H1 (cell line): Measurements from ENCODE around the gene CYBA. TPM values are rescaled to one million over a fixed set of nuclear protein-coding genes. Genes with fewer than 3 reads are reported as not detected.

Experiments used
- CTCF ChIA-PET: fragments of 300-600 bp; sonication (Branson Sonifier 250); formaldehyde crosslinking; loops from one replicate; lab custom pipeline; 2021; ENCODE audit not compliant: partially characterized antibody; lab: Charles Lee
- POLR2A ChIA-PET: fragments of 300-600 bp; sonication (Branson Sonifier 250); formaldehyde crosslinking; loops from one replicate; lab custom pipeline; 2021; ENCODE audit warnings: inconsistent platforms; ENCODE audit not compliant: partially characterized antibody; lab: Charles Lee
- DNase-seq, 2 experiments: peaks; one replicate each; pipeline versions ENCODE4 v3.0.0 to v3.0.0-alpha.2; 2010 to 2022; ENCODE audit warnings: low spot score in 2 of 2, low read depth in 1 of 2, mixed read lengths in 1 of 2
- FAIRE-seq: peaks from 2 replicates; lab custom pipeline; 2011; peaks lifted over from hg19 to GRCh38; lab: Jason Lieb, UNC
- H2AFZ ChIP-seq: 2 replicates; pipeline ENCODE4 v1.8.1; 2012; ENCODE audit warnings: low read length, inconsistent platforms
- H2AK5ac ChIP-seq: 2 replicates; pipeline ENCODE4 v1.6.1; 2013; ENCODE audit warnings: low read depth, low read length
- H2BK120ac ChIP-seq: replicated peaks from 2 replicates; pipeline ENCODE3; 2013; ENCODE audit warnings: low read depth, low read length, inconsistent platforms
- H2BK12ac ChIP-seq: 2 replicates; pipeline ENCODE4 v1.6.1; 2013; ENCODE audit warnings: low read depth, low read length
- H2BK15ac ChIP-seq: 2 replicates; pipeline ENCODE4 v1.6.1; 2013; ENCODE audit warnings: low read length
- H2BK20ac ChIP-seq: 2 replicates; pipeline ENCODE4 v1.6.1; 2013; ENCODE audit warnings: low read length
- H2BK5ac ChIP-seq: 2 replicates; pipeline ENCODE4 v1.6.1; 2013; ENCODE audit warnings: low read depth, low read length
- H3K14ac ChIP-seq: 2 replicates; pipeline ENCODE4 v1.6.1; 2013; ENCODE audit warnings: inconsistent platforms; ENCODE audit not compliant: insufficient read length
- H3K18ac ChIP-seq: 2 replicates; pipeline ENCODE4 v1.6.1; 2013; ENCODE audit warnings: low read length; ENCODE audit errors: extremely low read depth
- H3K23ac ChIP-seq: 2 replicates; pipeline ENCODE4 v1.6.1; 2013; ENCODE audit warnings: inconsistent platforms; ENCODE audit not compliant: insufficient read length
- H3K23me2 ChIP-seq: 2 replicates; pipeline ENCODE4 v1.6.1; 2013; ENCODE audit warnings: low read depth, low read length
- H3K27ac ChIP-seq: 2 replicates; pipeline ENCODE4 v1.6.1; 2011; ENCODE audit warnings: low read depth, low read length, inconsistent platforms
- H3K27me3 ChIP-seq, 4 experiments: replicated peaks in 1 of 4; 1 replicate in 1 of 4; 2 replicates in 3 of 4; pipeline versions ENCODE4 v1.6.1 to v1.8.1; 2011 to 2013; ENCODE audit warnings: low read length in 3 of 4, mild to moderate bottlenecking in 3 of 4, inconsistent platforms in 2 of 4, mixed read lengths in 2 of 4, moderate library complexity in 1 of 4; ENCODE audit not compliant: control insufficient read depth in 3 of 4, insufficient read depth in 3 of 4; ENCODE audit errors: extremely low read depth in 1 of 4
- H3K36me3 ChIP-seq, 4 experiments: 2 replicates each; pipeline versions ENCODE4 v1.6.1 to v1.8.1; 2011 to 2013; ENCODE audit warnings: mild to moderate bottlenecking in 4 of 4, low read length in 3 of 4, moderate library complexity in 2 of 4, control low read depth in 1 of 4, inconsistent platforms in 1 of 4; ENCODE audit not compliant: insufficient read depth in 4 of 4, control insufficient read depth in 2 of 4
- H3K4ac ChIP-seq: replicated peaks from 2 replicates; pipeline ENCODE3; 2013; ENCODE audit warnings: low read length, low read depth, mixed read lengths, inconsistent platforms; ENCODE audit not compliant: insufficient read length
- H3K4me1 ChIP-seq, 4 experiments: replicated peaks in 1 of 4; 1 replicate in 1 of 4; 2 replicates in 3 of 4; pipeline versions ENCODE4 v1.6.1 to v1.8.1; 2011 to 2013; ENCODE audit warnings: low read length in 3 of 4, inconsistent platforms in 2 of 4, mixed read lengths in 1 of 4; ENCODE audit not compliant: insufficient read depth in 4 of 4, control insufficient read depth in 3 of 4
- H3K4me2 ChIP-seq, 2 experiments: 2 replicates each; pipeline versions ENCODE4 v1.6.1 to v1.8.1; 2011 to 2013; ENCODE audit warnings: low read depth in 2 of 2, low read length in 2 of 2, control low read depth in 1 of 2, inconsistent platforms in 1 of 2, mild to moderate bottlenecking in 1 of 2; ENCODE audit not compliant: insufficient read depth in 1 of 2
- H3K4me3 ChIP-seq, 4 experiments: fragments of 200-600, 300-600 bp in 1 of 4; sonication (generic), shearing (Covaris generic), sonication (Bioruptor Twin) in 1 of 4; 2 replicates each; pipeline versions ENCODE4 v1.5.1 to v1.8.1; 2011 to 2016; ENCODE audit warnings: low read length in 4 of 4, low read depth in 3 of 4, control low read depth in 2 of 4, inconsistent platforms in 2 of 4, mild to moderate bottlenecking in 2 of 4, mixed read lengths in 1 of 4, moderate library complexity in 1 of 4; ENCODE audit not compliant: insufficient read depth in 2 of 4; ENCODE audit errors: extremely low read depth in 1 of 4
- H3K56ac ChIP-seq: replicated peaks from 2 replicates; pipeline ENCODE3; 2013; ENCODE audit warnings: low read depth, mild to moderate bottlenecking, mixed read lengths, low read length, inconsistent platforms; ENCODE audit not compliant: insufficient read length
- H3K79me1 ChIP-seq: 2 replicates; pipeline ENCODE4 v1.6.1; 2013; ENCODE audit warnings: low read depth, low read length, control low read depth
- H3K79me2 ChIP-seq, 2 experiments: 2 replicates each; pipeline versions ENCODE4 v1.6.1 to v1.8.1; 2012 to 2013; ENCODE audit warnings: low read length in 2 of 2, mild to moderate bottlenecking in 2 of 2, inconsistent platforms in 1 of 2; ENCODE audit not compliant: insufficient read depth in 2 of 2, control insufficient read depth in 1 of 2
- H3K9ac ChIP-seq, 4 experiments: replicated peaks in 1 of 4; 1 replicate in 1 of 4; 2 replicates in 3 of 4; pipeline versions ENCODE4 v1.6.1 to v1.8.1; 2011 to 2013; ENCODE audit warnings: low read depth in 3 of 4, low read length in 3 of 4, control low read depth in 2 of 4, mild to moderate bottlenecking in 2 of 4, moderate library complexity in 2 of 4, inconsistent platforms in 1 of 4; ENCODE audit errors: extremely low read depth in 1 of 4
- H3K9me3 ChIP-seq, 2 experiments: 2 replicates each; pipeline versions ENCODE4 v1.6.1 to v1.8.1; 2012 to 2013; ENCODE audit warnings: mild to moderate bottlenecking in 2 of 2, moderate library complexity in 2 of 2, control low read depth in 1 of 2, inconsistent platforms in 1 of 2, low read depth in 1 of 2, low read length in 1 of 2, mixed read lengths in 1 of 2; ENCODE audit not compliant: insufficient read depth in 2 of 2
- H4K20me1 ChIP-seq, 2 experiments: replicated peaks in 1 of 2; 2 replicates each; pipeline versions ENCODE3 to v1.8.1; 2011 to 2013; ENCODE audit warnings: inconsistent platforms in 2 of 2, low read length in 2 of 2, mild to moderate bottlenecking in 1 of 2; ENCODE audit not compliant: insufficient read depth in 2 of 2, control insufficient read depth in 1 of 2
- H4K5ac ChIP-seq: 2 replicates; pipeline ENCODE4 v1.6.1; 2013; ENCODE audit warnings: low read length, low read depth, mixed read lengths, inconsistent platforms; ENCODE audit not compliant: insufficient read length
- H4K8ac ChIP-seq: 2 replicates; pipeline ENCODE4 v1.8.0; 2013; ENCODE audit warnings: mild to moderate bottlenecking, moderate library complexity, low read length, inconsistent platforms; ENCODE audit not compliant: insufficient read depth; ENCODE audit errors: extremely low read depth
- H4K91ac ChIP-seq: replicated peaks from 2 replicates; pipeline ENCODE3; 2013; ENCODE audit warnings: low read length, mixed read lengths, inconsistent platforms; ENCODE audit not compliant: insufficient read length
- CTBP2 ChIP-seq: IDR thresholded peaks from 2 replicates; pipeline ENCODE4 v1.7.0; 2011; ENCODE audit warnings: borderline replicate concordance, mild to moderate bottlenecking, moderate library complexity, mixed read lengths, low read length; ENCODE audit not compliant: insufficient read depth, insufficient read length
- CTCF ChIP-seq, 3 experiments: IDR thresholded peaks; 1 replicate in 2 of 3; 2 replicates in 1 of 3; pipeline versions ENCODE4 v1.5.1 to v1.6.1; 2011; ENCODE audit warnings: low read length in 3 of 3, mild to moderate bottlenecking in 3 of 3, inconsistent platforms in 2 of 3, low read depth in 1 of 3, moderate library complexity in 1 of 3; ENCODE audit not compliant: insufficient read depth in 1 of 3; ENCODE audit errors: control extremely low read depth in 1 of 3
- EP300 ChIP-seq, 2 experiments: IDR thresholded peaks; 1 replicate in 1 of 2; 2 replicates in 1 of 2; pipeline ENCODE4 v1.6.1; 2011 to 2012; ENCODE audit warnings: low read depth in 2 of 2, low read length in 2 of 2, mild to moderate bottlenecking in 2 of 2, borderline replicate concordance in 1 of 2, inconsistent platforms in 1 of 2, moderate library complexity in 1 of 2
- FOSL1 ChIP-seq: IDR thresholded peaks from 2 replicates; pipeline ENCODE4 v1.6.1; 2011; ENCODE audit warnings: mild to moderate bottlenecking, low read depth, low read length, moderate library complexity; ENCODE audit not compliant: insufficient read depth
- GABPA ChIP-seq: IDR thresholded peaks from 2 replicates; pipeline ENCODE4 v1.6.1; 2011; ENCODE audit warnings: mild to moderate bottlenecking, low read length, moderate library complexity, borderline replicate concordance; ENCODE audit not compliant: insufficient read depth
- KDM5A ChIP-seq: fragments of 200-600 bp; IDR thresholded peaks from 2 replicates; pipeline ENCODE4 v1.7.1; 2012; ENCODE audit warnings: mild to moderate bottlenecking, low read length, inconsistent platforms, mixed read lengths
- NANOG ChIP-seq: IDR thresholded peaks from 2 replicates; pipeline ENCODE4 v1.6.1; 2011; ENCODE audit warnings: low read length, low read depth, mild to moderate bottlenecking, inconsistent platforms; ENCODE audit not compliant: insufficient read depth, poor library complexity, severe bottlenecking
- POLR2A ChIP-seq, 2 experiments: IDR thresholded peaks; 1 replicate in 1 of 2; 2 replicates in 1 of 2; pipeline ENCODE4 v1.6.1; 2011; ENCODE audit warnings: low read depth in 2 of 2, low read length in 2 of 2, mild to moderate bottlenecking in 2 of 2; ENCODE audit errors: control extremely low read depth in 1 of 2
- RBBP5 ChIP-seq: IDR thresholded peaks from 2 replicates; pipeline ENCODE4 v1.7.1; 2012; ENCODE audit warnings: low read depth, mild to moderate bottlenecking, inconsistent platforms, low read length, moderate library complexity, borderline replicate concordance
- SP4 ChIP-seq: IDR thresholded peaks from 2 replicates; pipeline ENCODE4 v1.6.1; 2012; ENCODE audit warnings: low read length, inconsistent platforms
- TEAD4 ChIP-seq: IDR thresholded peaks from 2 replicates; pipeline ENCODE4 v1.6.1; 2012; ENCODE audit warnings: low read depth, low read length, inconsistent platforms, mixed read lengths
- WGBS, 2 experiments: shearing (Covaris generic) in 1 of 2; methylation state at CpG; one replicate each; pipeline versions ENCODE4 v1.1.6 to v1.1.7; 2013 to 2015; ENCODE audit warnings: low lambda C conversion rate in 2 of 2, mixed read lengths in 2 of 2, inconsistent platforms in 1 of 2, low coverage in 1 of 2, missing lambda C conversion rate in 1 of 2; ENCODE audit not compliant: insufficient replicate concordance in 2 of 2, insufficient coverage in 1 of 2, insufficient read length in 1 of 2; ENCODE audit errors: extremely low coverage in 1 of 2, missing lambda C conversion rate in 1 of 2; 5-methylcytosine and 5-hydroxymethylcytosine counted together
- polyA plus RNA-seq, 7 experiments: library from polyadenylated mRNA; depleted of rRNA in 3 of 7; stranded (reverse) in 5 of 7; unstranded in 2 of 7; fragments of >200 nt in 5 of 7; fragments of 200-250 nt in 2 of 7; gene quantifications; 1 replicate in 5 of 7; 2 replicates in 1 of 7; 4 replicates in 1 of 7; pipeline versions ENCODE4 v1.2.1 to v1.2.3, GENCODE V29; 2011 to 2013; ENCODE audit warnings: missing spikeins in 2 of 7, mixed read lengths in 2 of 7
- total RNA-seq: library from RNA; stranded (reverse); fragmentation: NEBNext Ultra II Directional; extraction: Animal tissue kit (Norgen Biotek cat#: 25700); gene quantifications from 2 replicates; pipeline ENCODE4 v1.2.1, GENCODE V29; 2021

CYBA gene
- total and polyA plus RNA-seq, 2 of the 8 experiments (the other 6 are each of a cell fraction or from before 2014, with no cell fraction given) = 136 to 254 TPM

- H2BK12ac ChIP-seq = no peak overlapping the region
- CTCF ChIA-PET = interaction anchor here (0.6 to 1.1 kb wide), 2 partner anchors 10 to 11 kb away, joined by 3 read pairs; no protein-coding TSS in a partner anchor
- POLR2A ChIA-PET = interaction anchor here (1.0 kb wide), 1 partner anchor 70 kb away, joined by 3 read pairs; no protein-coding TSS in a partner anchor
- no peak overlapping the region for H3K18ac ChIP-seq
- no peak overlapping the region for H3K9ac ChIP-seq
- no peak overlapping the region for H3K4me2 ChIP-seq
- H3K79me1 ChIP-seq = peaks cover 12% of the 10 kb centered on the region; the same call in 1 of the 2 replicates
- no peak overlapping the region for H4K8ac ChIP-seq
- peaks cover 16 to 35% (median 25%) of the 10 kb centered on the region in 4 experiments for H3K36me3 ChIP-seq
- no peaks in the 10 kb centered on the region for H3K23me2 ChIP-seq
- H4K5ac ChIP-seq = no peak overlapping the region
- H2AFZ ChIP-seq = no peak overlapping the region
- no peak overlapping the region for H3K56ac ChIP-seq
- no peak overlapping the region for H3K4ac ChIP-seq
- FAIRE-seq (no peak), DNase-seq (no peak)
- peaks cover 0 to under 1% (median 0%) of the 10 kb centered on the region in 4 experiments; a peak in 1 of 7 replicates for H3K4me1 ChIP-seq
- H3K9me3 ChIP-seq = no peaks in the 10 kb centered on the region
- WGBS, 2 experiments = 98% methylated on average over 19 of the region's 19 CpGs; no CpG with 5 or more reads in 1 of the 2 experiments
- H3K27ac ChIP-seq = no peak overlapping the region
- H3K27me3 ChIP-seq = no peaks in the 10 kb centered on the region
- H2AK5ac ChIP-seq = no peak overlapping the region
- H2BK5ac ChIP-seq = no peak overlapping the region
- peaks cover 12 to 18% of the 10 kb centered on the region in 2 experiments for H4K20me1 ChIP-seq
- H4K91ac ChIP-seq = no peak overlapping the region
- no peak overlapping the region for H2BK20ac ChIP-seq
- H3K23ac ChIP-seq = no peak overlapping the region
- no peak overlapping the region for H2BK120ac ChIP-seq
- no peak overlapping the region for H2BK15ac ChIP-seq
- H3K79me2 ChIP-seq = peaks cover 0 to 10% of the 10 kb centered on the region in 2 experiments; a peak in 1 of 4 replicates
- no peak overlapping the region for H3K14ac ChIP-seq
- H3K4me3 ChIP-seq = no peak overlapping the region
- TF ChIP-seq POLR2A (IDR thresholded peaks at IDR 0.05; ENCODE audit: control extremely low read depth in 1 of 2, low read depth in 2 of 2, low read length in 2 of 2) (no peak), NANOG (no peak), CTCF (IDR thresholded peaks at IDR 0.05; ENCODE audit: control extremely low read depth in 1 of 3, insufficient read depth in 1 of 3, low read depth in 1 of 3, low read length in 3 of 3) (no peak), GABPA (no peak), FOSL1 (no peak), RBBP5 (no peak), CTBP2 (no peak), EP300 (IDR thresholded peaks at IDR 0.05; ENCODE audit: borderline replicate concordance in 1 of 2, low read depth in 2 of 2, low read length in 2 of 2) (no peak), TEAD4 (no peak), KDM5A (no peak), SP4 (no peak)
Measured at GRCh38 chr16:88622125-88622524, 28.7 kb downstream of the CYBA start.
